GM19328 (cell line): ENCODE results near the gene SELPLG.
"Not testable (repeated sequence)": the region's sequence is repeated elsewhere in the genome, so short reads cannot be mapped to it uniquely, and the experiment has no call there.

ENCODE experiments used
- ATAC-seq: cut with Tn5 transposase; IDR thresholded peaks from one replicate; pipeline ENCODE4 v1.9.1; 2021; ENCODE audit warnings: mild to moderate bottlenecking, moderate library complexity; ENCODE audit not compliant: unreplicated experiment

The SELPLG gene

DNA sequence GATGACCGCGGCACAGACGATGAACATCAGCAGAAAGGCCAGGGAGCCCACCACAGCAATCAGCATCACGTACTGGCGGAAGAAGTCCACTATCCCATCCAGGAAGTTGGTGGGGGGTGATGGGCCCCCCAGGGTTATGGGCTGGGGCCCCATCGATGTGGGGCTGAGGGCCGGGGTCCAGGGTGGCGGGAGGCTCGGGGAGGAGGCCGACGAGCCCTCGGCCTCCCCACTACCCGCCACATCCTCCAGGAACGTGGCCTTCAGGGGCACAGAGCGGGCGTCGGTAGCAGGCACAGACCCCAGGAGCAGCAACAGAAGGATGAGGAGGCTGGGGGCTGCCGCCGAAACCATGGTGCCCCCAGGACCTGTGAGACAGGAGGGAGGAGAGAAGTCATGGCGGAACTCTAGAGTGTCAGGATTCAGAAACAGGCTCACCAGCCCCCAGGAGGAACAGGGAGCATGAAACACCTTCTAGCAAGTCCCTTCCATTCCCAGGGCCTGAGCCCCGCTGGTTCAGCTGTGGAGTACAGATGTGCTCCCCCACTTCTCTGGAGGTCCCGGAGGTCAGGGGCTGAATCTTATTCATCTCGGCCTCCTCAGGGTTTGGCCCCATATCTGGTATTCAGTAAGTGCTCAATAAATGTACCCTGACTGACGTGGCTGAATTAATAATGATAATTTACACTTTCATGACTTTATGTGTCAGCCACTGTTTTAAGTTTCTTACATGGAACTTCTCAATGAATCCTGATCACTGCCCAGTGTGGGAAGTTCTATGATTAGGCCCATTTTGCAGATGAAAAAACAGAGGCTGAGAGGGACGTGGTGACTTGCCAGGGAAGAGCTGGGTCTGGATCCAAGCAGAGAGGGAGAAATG is 41.4 kb downstream of the SELPLG start:
- no peak for ATAC-seq

DNA sequence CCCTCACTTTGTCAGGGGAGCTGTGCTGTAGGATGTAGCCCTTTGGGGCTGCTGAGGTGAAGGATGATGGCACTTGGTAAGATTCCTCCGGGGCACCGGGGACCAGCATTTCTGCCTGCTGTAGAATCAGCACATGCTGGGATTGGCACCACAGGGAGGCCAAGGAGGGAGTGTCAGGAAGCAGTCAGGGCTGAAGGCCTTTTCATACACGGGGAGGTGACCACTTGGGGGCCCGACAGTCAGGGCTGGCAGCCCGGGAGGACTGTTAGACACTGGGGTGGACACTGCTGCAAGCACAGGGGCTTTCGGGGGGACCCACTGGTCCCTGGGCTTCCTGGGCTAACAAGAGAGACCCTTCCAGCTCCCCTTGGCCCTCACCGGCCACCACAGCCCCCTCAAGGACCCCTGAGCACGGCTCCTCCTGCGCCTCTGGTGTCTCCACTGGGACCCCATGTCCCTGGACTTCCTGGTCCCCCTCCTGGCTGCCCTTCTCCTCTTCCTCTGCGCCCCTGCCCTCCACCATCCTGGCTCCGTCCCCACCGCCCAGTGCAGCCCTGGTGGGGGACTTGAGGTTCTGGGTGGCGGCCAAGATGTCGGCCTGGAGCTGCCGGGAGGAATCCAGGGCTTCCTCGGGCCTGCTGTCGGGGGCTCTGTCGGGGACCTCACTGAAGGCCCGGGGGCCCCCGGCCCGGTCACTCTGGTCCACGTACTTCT is 42.3 kb downstream of the SELPLG start:
- no peak for ATAC-seq

DNA sequence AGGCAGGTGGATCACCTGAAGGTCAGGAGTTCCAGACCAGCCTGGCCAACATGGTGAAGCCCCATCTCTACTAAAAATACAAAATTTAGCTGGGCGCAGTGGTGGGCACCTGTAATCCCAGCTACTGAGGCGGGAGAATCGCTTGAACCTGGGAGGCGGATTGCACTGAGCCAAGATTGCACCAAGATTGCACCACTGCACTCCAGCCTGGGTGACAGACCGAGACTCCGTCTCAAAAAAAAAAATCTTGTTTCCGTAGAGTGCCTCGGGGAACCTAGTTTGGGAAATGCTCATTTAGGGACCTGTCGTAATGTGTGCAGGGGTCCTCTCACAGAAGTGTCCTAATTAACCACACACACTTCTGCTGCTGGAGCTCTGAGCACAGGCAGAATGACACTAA is 43.2 kb downstream of the SELPLG start:
- not testable (repeated sequence) for ATAC-seq

DNA sequence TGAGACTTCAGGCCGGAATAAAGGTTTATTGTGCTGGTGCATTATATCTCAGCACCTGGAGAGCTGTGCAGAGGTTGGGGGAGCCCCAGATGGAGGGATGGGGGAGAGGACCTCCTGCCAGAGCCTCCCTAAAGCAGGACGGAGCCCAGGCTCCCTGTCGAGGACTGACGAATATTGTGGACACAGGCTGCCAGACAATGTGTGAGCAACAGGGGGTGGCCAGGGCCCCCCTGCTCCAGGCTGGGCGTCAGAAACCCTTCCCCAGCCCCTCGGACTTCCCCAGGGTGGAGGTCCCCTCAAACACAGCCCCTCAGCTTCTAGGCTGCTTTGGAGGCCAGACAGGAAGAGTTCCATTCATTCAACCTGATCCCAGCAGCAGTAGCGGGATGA is 43.9 kb downstream of the SELPLG start:
- ATAC-seq = no peak

DNA sequence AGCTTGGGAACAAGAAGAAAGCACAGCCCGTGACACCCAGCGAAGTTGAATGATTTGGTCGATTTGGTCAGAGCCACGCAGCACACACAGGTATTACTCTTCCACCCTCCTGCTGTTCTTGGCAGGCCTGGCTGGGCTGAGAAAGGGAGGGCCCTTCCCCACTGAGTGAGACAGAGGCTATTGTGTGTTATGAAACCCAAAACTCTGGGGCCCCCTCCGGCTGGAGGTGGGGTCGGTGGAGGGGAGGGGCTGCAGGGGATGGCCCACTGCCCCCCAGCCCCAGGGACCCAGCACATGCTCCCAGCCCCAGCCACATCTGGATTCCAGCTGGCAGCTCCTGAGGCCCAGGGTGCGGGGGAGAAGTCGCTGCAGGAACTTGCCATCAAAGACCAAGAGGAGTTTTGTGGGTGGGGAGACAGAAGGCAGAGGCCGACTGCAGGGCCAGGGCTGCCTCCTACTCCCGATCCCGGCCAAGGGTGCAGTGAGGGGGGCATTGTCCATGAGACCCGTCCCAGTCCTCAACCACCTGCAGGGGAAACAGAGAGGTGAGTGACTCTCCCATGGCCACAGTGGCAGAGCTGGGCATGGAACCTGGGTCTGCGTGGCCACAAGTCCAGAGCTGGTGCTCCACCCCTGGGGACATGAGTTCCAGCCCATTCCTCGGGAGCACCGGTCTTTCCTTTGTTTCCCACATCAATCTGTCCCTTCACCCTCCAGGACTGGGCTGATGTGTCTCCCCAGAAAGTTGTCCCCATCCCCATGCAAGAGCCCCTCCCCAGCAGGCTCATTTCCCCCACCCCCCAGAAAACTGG is 44.5 kb downstream of the SELPLG start:
- no peak for ATAC-seq

DNA sequence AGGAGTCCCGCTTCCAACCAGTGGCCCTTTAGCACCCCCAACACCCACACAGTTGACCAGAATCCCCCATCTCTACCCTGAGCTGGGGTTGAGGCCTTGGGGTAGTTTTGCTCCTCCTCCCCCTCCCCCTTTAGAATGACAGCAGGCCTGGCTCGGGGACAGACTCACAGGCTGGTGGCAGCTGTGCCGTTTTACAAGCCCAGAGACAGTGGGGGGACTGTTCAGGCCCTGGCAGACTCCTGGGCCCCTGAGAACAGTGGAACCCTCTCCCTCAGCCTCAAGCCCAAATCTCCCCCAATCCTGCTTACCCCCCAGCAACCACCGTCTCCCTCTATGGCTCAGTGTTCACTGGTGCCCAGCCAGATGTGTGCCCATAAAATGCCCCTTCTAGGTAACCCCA is 45.9 kb downstream of the SELPLG start:
- ATAC-seq = no peak

DNA sequence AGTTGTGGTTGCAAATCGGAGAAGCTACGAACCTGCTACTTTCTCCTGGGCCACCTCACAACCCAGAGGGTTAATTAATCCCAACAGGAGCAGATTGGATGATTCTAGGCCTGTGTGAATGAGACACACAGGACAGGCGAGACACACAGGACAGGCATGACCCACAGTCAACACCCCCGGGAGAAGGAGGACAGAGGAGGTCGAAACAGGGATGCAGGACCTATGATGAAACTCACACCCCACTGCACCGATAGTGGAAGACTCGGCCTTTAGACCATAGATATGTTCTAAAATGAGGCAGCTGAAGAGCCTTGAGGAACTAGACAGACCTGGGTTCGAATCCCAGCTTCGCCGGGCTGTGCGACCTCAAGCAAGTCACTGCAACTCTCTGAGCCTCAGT is 47.4 kb downstream of the SELPLG start:
- ATAC-seq = no peak

DNA sequence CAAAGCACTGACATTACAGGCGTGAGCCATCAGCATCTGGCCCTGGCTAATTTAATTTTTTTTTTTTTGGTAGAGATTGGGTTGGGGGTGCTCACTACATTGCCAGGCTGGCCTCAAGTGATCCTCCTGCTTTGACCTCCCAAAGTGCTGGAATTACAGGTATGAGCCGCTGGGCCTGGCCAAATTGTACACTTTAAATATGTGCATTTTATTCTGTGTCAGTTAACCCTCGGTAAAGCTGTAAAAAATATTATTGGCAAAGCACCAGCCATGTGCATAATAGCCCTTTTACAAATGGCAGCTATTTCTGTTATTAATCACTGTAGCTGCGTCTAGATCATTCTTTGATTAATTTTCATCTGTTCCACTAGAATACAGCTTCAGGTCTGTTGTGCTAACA is 47.8 kb downstream of the SELPLG start:
- no peak for ATAC-seq

DNA sequence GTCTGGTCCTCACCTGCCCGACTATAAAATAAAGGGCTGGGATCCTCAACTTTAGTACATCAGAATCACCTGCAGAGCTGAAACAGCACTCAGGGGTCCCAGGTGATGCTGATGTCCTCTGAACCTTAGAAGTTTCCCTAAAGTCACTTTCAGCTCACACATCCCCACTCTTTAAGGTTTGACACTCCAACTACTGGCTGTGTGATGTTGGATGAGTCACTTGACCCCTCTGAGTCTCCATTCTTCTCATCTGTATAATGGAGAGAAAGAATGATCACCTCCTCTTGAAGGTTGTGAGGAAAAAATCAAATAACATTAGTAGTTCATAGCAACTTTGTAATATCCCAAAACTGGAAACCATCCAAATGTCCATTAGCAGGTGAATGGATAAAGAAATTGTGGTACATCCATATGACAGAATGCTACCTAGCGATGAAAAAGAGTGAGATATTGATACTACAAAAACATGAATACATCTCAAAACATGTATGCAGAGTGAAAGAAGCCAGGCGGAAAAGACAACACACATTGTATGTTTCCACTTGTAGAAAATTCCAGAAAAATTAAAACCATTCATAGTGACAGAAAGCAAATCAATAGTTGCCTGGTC is 49.1 kb downstream of the SELPLG start:
- no peak for ATAC-seq

DNA sequence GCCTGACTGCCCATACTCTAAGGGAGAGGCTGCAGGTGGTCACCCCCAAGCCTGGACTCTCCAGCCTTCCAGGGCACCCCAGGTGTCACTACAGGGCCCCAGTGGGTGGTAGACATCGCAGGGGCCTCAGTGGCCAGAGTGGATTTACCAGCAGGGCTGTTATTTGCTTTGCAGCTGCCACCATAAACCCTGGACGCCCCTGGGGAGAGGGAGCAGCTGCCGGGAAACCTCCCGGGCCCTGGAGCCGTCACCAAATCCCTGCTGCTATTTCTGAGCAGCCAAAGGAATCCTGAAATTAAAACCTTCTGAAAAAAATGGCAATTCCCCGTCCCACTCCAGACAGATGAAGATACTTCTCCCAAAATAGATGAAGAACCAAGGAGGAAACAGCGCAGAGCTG is 49.7 kb downstream of the SELPLG start:
- ATAC-seq = no peak

DNA sequence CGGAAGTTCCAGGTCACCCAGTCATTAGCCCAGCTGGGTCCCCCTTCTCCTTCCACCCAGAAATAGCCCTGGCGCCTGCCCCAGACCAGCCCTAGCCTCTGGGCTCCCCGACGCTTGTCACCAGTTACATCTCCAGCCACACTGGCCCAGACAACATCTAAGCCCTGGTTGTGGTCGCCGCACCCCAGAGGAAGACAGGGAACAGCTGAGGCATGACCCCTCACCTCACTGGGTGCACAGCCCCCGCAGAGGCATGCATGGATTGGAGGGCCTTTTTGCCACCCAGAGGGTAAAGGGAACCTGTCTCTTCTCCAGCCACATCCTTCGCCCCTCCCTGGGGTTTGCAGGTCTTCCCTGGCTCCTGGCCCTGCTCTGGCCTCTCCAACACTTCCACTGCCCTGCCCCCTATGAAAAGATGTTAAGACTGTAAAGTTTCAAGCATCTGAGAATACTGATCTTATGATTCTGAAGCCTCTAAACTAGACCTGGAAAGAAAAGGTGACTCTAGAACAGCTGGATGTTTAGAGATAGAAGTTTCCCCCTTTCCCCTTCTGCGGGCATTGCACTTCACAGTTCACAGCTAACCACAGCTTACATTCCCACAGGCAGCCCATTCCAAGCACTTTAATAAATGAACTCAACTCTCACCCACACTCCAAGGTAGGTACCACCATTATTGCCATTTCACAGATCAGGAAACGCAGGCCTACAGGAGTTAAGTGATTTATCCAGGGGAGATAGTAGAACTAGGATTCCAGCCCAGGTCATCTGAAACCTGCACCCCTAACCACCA is 50.5 kb downstream of the SELPLG start:
- ATAC-seq = no peak

DNA sequence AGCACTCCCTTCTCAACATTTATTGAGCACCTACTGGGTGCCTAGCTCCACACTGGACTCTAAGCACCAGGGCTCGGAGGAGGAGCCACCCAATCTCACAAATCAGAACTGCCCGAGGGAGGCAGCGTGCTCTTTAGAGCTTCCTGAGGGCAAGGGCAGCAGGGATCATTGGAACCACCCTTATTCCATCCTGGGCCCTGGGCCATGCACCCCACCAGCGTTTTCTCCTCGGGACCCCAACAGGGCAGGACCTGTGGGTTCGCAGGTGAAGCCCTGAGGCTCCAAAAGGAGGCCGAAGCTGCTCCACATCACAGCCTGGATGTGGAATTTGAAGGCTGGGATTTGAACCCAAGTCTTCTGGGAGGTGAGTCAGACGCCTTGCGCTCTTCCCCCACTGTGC is 51.2 kb downstream of the SELPLG start:
- no peak for ATAC-seq

DNA sequence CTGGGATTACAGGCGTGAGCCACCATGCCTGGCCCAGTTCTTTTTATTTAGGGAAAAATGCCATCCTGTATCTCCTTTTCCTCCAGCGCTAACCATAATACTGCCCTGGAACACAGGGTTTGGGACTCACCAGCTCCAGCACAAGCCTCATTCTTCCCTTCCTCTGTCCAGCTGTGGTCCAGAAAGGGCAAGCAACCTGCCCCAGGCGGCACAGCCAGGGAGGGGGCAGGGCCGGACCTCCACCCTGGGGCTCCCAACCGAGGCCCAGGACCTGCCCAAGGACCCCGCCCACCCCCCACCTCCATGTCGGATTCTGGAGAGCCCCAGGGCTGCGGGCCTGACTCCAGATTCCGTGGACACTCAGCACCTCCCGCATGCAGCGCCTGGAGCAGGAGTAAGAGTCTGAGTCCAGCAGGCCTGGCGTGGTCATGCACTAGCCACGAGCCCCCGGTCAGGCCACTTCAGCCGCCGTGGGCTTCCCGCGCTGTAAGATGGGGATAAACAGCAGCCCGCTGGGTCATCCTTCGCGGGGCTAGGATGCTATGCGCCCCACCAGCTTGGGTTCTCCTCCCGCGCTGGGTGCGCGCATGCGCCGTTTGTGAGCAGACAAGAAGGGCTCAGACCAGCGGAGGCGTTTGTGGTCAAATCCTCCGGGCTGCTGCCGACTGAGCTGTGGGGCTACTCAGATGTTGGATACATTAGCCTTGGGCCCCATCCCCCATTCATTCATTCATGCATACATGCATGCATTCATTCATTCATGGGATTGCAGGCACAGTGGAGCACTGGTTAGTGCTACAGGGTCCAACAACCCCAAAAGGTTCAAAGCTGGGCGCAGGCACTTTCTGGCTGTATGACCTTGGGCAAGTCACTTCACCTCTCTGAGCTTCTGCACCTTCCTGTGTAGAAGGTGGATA is 52.1 kb downstream of the SELPLG start:
- no peak for ATAC-seq

DNA sequence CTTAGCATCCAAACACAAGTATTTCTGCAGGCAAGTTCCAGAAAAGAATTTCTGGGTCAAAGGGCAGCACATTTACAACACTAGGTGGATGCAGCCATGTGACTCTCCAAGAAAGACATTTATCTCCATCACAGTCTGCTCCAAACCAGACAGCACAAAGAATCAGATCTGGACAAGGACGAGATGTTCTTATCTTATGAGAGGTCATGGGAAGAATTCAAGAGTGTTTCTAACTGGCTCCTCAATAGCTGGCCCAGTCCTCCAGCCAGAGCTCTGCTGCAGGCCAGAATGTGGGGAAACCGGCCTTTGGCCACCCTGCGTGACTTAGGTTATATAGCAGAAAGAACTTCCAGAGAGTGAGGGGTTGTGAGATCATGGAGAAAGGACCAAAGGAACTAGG is 53.2 kb downstream of the SELPLG start:
- ATAC-seq = no peak

DNA sequence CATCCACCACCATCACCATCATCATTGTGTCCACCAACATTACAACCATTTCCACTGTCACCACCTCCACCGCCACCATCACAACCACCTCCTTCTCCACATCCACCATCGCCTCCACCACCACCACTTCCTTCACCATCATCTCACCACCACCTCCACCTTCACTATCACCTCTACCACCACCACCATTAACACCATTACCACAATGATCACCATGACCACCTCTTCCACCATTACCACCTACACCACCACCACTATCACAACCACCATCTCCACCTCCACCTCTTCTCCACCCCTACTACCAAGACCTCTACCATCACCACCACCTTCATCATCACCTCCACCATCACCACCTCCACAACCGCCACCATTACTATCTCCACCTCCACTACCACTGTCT is 54.9 kb downstream of the SELPLG start:
- ATAC-seq = no peak

DNA sequence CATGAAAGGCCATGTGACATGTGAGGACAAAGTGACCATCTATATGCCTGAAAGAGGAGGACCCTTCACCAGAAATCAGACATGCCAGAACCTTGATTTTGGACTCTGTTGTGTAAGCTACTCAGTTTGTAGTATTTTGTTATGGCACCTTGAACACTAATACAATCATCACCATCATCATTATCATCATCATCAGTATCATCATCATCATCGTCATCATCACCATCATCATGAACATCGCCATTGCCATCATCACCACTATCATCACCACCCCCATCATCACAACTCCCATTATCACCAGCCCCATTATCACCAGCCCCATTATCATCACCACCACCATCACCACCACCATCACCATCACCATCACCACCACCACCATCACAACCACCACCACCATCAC is 55.4 kb downstream of the SELPLG start:
- ATAC-seq = no peak

DNA sequence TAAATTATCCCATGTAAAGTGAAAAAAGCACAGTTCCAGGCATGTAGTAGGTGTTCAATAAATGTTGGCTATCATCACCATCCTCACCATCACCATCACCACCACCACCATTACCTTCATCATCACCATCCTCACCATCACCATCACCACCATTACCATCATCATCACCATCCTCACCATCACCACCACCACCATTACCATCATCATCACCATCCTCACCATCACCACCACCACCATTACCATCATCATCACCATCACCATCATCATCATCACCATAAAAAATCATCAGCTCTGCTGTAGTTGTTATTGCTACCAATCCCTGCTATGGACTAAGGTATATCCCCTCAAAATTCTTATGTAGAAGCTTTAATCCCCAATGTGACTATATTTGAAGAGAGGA is 56.2 kb downstream of the SELPLG start:
- no peak for ATAC-seq

DNA sequence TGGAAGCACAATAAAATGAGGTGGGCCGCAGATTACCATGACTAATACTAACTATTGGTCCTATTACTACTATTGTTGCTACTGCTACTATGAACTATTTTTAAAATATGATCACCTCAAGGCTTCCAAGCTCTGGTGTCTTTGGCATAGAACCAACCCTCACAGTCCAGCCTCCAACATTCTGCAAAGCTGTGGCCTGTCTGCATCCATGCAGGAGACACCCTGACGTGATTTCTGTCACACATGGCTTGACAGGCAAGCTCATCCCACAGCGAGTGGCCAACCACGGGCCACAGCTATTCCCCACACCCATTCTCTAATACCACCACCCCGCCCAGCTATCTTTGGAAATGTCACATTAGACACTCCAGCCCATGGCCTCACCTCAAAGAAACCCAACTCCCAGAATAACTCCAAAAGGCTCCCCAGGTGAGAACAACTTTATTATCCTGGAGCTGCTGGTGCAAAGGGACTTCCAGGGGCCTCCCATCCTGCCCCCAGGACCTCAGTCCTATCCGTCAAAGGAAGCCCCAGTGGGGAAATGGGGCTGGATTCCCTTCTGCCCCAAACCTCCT is 56.9 kb downstream of the SELPLG start:
- no peak for ATAC-seq
